SK-N-SH (cell line): ENCODE results near the gene GABRR2.

Experiments used
- CHD2 ChIP-seq: fragments of 150-350 bp; IDR thresholded peaks from 2 replicates; pipeline ENCODE4 v1.6.1; 2018; ENCODE audit warnings: low read length; ENCODE audit not compliant: partially characterized antibody
- CTCF ChIP-seq: fragments of 200-600 bp; sonication (generic); IDR thresholded peaks from 2 replicates; pipeline ENCODE4 v1.6.1; 2017; ENCODE audit warnings: antibody characterized with exemption, mild to moderate bottlenecking, moderate library complexity
- EZH2phosphoT487 ChIP-seq: fragments of 200-600 bp; sonication (generic); IDR thresholded peaks from 2 replicates; pipeline ENCODE4 v1.6.1; 2017; ENCODE audit warnings: low read depth, mixed run types, mild to moderate bottlenecking, antibody characterized with exemption, moderate library complexity, borderline replicate concordance
- MXI1 ChIP-seq: IDR thresholded peaks from 2 replicates; pipeline ENCODE4 v1.6.1; 2012; ENCODE audit warnings: mild to moderate bottlenecking, low read depth, low read length, improper control_type of control experiment
- NFIC ChIP-seq: IDR thresholded peaks from 2 replicates; pipeline ENCODE4 v1.4.0; 2012; ENCODE audit warnings: borderline replicate concordance
- POLR2AphosphoS5 ChIP-seq: IDR thresholded peaks from 2 replicates; pipeline ENCODE4 v1.6.1; 2012; ENCODE audit warnings: low read depth, low read length
- RXRA ChIP-seq: IDR thresholded peaks from 2 replicates; pipeline ENCODE4 v1.4.0; 2012; ENCODE audit warnings: low read depth, mild to moderate bottlenecking, borderline replicate concordance
- SMC3 ChIP-seq: IDR thresholded peaks from 2 replicates; pipeline ENCODE4 v1.6.1; 2012; ENCODE audit warnings: low read depth, low read length, improper control_type of control experiment
- USF1 ChIP-seq: IDR thresholded peaks from 2 replicates; pipeline ENCODE4 v1.4.0; 2012; ENCODE audit warnings: low read depth, borderline replicate concordance
- USF2 ChIP-seq: fragments of 150-350 bp; IDR thresholded peaks from 2 replicates; pipeline ENCODE4 v1.6.1; 2017; ENCODE audit warnings: antibody characterized with exemption, low read length, low read depth, borderline replicate concordance

- TF ChIP-seq NFIC, result no peak
- no peak for TF ChIP-seq CTCF
- TF ChIP-seq USF1, result no peak
- no peak for TF ChIP-seq USF2
- TF ChIP-seq POLR2AphosphoS5, result no peak
- no peak for TF ChIP-seq MXI1
- TF ChIP-seq EZH2phosphoT487, result no peak
- no peak for TF ChIP-seq SMC3
- no peak for TF ChIP-seq CHD2
- no peak for TF ChIP-seq RXRA
Measured at GRCh38 chr6:89357390-89357789, 42.3 kb upstream of the GABRR2 start.
